HG02623 (cell line): ENCODE data around the gene EFCC1.
"Not testable (repeated sequence)": the region's sequence is repeated elsewhere in the genome, so short reads cannot be mapped to it uniquely, and the experiment has no call there.

Experiments
- ATAC-seq: cut with Tn5 transposase; IDR thresholded peaks from one replicate; pipeline ENCODE4 v1.9.1; 2021; ENCODE audit warnings: moderate library complexity; ENCODE audit not compliant: unreplicated experiment

The EFCC1 gene

DNA sequence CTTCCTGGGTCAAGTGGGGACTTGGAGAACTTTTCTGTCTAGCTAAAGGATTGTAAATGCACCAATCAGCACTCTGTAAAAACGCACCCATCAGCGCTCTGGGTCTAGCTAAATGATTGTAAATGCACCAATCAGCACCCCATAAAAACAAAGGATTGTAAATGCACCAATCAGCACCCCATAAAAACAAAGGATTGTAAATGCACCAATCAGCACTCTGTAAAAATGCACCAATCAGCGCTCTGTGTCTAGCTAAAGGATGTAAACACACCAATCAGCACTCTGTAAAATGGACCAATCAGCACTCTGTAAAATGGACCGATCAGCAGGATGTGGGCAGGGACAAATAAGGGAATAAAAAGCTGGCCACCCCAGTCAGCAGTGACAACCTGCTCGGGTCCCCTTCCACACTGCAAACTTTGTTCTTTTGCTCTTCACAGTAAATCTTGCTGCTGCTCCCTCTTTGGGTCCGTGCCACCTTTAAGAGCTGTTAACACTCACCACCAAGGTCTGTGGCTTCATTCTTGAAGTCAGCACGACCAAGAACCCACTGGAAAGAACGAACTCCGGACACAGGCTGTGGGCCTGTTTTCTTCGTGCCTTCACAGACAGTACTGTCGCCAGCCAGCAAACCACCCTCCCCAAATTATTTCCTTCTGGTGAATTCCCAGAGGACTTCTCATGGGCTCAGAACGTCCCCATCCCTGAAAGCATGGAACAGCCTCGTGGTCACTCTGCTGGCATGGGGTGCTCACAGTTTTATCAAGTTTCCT, 68.4 kb downstream of the EFCC1 start:
- ATAC-seq = not testable (repeated sequence)

DNA sequence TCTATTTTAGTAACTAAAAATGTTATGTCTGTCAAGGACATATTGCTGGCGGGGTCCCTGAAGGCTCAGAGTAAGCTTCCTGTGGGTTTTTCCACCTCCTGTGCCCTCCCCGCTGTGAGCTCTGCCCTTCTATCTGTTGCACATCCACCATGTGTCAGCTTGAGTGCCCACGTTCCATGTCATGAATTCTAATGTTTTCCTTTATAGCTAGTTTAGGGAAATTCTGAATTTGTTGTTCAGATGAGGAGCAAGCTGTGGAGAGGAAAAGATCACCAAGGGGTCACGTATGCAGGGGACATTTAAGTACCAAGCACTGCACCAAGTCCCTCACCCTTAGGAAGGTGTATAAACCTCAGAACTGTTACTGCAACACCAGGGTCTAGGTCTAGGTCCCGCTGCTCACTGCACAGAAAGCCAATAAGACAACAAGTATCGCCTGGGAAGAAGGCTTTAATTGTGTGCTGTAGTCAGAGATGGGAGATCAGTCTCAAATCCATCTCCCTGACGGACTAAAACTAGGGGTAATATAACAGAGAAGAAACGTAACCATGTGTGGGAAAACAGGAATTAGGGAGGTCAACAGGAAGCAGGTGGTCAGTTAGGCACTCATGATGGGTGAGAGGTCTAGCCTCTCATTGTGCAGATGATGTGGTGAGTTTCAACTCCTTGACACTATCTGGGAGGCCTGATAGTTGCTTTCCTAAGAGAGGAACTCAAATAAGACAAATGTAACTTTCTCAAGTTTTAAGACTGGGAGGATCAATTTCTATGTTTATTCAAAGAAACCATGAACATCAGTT, 69.2 kb downstream of the EFCC1 start:
- ATAC-seq = no peak

DNA sequence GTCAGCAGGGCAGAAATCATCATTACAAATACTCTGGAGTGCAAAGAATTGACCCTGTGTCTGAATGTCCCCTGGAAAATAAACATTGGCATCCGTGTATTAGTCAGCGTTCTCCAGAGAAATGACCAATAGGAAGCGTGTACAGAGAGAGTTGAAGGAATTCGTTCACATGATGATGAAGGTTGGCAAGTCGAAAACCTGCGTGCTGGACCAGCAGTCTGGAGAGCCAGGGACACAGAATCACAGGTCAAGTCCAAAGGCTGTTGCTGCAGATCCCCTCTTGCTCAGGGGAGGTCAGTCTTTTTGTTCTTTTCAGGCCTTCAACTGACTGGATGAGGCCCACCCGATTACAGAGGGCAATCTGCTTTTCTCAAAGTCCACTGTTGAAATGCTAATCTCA, 76.1 kb downstream of the EFCC1 start:
- ATAC-seq = no peak

DNA sequence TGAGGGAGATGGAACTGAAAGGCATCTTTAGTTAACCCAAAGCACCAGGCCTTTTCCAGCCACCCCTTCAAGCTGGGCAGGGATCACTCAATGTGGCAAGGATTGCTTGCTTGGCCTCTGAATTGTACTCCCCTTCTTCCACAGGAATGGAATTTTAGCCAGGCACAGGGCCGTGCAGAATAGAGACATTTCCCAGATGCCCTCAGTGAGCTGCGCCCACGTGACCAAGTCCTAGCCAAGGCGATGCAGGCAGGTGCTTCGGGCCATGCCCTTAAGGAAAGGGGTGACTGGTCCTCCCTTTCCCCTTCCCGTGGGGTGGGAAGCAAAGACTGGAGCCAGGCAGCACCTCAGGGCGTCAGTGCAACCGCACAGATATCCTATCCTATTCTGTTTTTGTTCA, 77.4 kb downstream of the EFCC1 start:
- no peak for ATAC-seq

DNA sequence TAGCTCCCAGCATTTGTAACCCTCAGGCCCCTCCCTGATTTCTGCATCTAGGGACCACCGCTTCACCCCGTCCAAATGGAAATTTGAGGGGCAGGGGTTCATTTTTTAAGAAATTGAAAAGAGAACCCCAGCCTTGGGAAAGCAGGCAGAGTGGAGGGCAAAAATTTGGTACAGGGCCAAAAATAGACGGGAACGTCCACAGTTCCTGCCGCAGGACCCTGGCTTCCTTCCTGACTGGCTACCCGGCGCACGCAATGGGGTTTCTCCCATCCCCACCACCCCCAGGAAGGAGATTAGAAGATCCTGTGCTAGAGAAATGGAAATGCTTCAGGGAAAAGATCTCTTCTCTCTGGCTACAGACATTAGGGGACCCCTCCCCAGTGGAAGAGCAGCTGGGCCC, 80.4 kb downstream of the EFCC1 start:
- ATAC-seq = no peak

DNA sequence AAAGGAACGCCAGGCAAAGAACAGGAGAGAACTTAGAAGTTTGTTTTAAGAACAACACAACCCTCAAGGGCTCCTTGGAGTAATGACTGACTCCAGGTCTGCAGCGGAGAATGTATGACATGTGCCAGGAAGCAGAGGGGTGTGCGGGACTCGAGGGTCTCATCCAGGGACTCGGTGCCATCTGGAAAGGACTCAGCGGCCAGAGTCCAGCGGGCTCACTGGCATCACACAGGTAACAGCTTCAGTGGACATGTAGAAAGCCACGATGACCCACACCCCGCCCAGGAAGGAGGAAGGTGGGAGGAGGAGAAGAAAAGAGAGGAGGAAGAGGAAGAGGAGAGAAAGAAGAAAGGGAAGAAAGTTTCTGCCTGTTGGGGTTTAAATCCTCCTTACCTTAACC, 80.9 kb downstream of the EFCC1 start:
- ATAC-seq = no peak

DNA sequence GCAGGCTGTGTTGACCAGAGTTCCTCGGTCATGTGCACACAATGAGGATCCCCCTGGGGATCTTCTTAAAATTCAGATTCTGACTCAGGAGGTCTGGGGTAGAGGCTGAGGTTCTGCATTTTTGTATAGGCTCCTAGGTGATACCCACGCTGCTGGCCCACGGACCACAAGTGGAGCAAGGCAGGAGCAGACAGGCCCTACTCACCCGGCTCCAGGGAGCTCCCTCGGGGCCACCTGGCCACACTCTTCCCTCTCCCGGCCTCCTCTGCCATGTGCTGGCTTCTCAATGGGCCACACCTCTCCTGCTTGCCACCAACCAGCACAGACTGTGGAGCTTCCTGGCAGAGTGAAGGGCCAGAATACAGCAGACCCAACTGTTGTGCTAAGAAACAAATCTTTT, 83.4 kb downstream of the EFCC1 start:
- ATAC-seq = no peak

DNA sequence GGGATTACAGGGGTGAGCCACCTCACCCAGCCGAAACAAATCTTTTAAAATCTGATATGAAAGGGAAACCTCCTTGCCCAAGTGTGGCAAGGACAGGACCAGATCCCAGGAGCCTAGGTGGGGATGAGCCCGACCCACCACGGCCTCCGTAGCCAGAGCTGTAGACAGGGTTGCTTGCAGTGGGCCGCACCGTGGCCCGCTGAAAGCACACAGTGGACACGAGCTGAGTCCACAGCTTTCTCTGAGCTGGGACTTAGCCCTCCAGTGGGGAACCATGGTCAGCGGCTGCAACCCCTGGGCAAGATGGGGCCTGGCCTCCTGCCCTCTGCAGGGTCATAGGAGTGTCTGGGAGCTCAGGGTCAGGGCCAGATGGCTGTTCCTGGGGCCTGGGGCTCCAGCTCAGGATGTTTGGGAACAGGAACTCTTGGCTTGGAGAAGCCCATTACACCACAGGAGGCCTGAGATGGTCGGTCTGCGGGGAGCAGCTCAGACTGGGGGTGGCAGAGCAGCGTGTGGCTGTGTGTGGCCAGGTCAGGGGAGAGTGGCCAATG, 84.1 kb downstream of the EFCC1 start:
- ATAC-seq = no peak

DNA sequence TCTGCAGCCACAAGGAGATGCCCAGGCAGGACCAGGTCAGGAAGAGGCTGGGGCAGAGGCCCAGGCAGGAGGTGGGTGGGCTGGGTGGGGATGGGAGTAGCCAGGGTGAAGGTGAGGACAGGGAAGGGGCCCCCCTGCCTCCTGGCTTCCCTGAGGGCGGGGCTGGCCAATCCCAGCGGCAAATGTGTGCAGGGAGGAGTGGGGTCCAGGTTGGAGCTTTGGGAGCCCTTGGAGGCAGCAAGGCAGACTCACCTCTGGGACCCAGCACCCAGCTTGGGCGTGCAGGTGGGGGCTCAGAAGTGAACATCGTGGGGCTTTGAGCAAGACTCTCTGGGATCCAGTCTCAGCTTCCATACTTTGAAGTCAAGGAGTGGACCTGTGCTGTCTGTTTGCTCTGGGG, 84.7 kb downstream of the EFCC1 start:
- no peak for ATAC-seq

DNA sequence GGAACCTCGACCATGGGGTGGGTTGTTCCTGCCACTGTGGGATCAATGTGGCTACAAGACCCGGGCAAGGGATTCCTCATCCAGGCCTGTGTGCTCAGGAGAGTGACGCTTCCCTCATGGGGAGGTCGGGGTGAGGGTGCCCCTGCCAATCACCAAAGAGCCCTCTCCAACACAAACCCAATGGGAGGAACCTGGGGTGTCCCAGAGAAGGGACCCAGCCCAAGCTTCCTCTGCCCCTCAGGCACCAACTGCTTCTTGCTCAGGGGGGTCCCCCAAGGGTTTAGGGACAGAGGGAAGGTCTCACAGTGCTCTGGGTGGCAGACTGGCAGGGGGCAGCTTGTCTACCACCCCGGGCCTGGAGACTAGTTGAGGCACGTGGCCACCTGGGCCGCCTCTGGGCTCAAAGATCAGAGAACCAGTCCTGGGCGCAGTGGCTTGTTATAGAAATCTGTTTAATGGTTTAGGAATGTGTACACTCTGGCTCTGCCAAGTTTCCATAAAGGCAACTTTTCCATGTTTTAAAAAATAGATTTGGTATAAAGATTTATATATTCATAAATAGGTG, 86.1 kb downstream of the EFCC1 start:
- no peak for ATAC-seq

DNA sequence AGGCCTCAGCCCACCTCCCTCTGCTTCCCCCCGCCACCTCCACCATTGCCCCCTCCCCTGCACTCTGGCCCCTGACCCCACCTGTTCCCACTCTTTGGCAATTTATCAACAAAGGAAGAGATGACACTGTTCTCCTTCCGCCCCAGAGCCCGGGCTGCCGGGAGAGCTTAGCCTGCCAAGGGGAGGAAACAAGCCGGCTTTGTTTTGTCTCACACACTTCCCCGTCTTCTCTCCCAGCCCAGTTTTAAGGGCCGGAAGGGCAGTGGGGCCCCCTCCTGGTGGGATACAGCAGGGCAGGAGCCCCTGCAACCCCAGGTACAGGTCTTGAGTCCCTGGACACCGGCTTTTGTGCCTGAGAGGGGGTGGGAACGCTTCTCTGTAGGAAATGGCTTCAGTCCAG, 86.8 kb downstream of the EFCC1 start:
- not testable (repeated sequence) for ATAC-seq

DNA sequence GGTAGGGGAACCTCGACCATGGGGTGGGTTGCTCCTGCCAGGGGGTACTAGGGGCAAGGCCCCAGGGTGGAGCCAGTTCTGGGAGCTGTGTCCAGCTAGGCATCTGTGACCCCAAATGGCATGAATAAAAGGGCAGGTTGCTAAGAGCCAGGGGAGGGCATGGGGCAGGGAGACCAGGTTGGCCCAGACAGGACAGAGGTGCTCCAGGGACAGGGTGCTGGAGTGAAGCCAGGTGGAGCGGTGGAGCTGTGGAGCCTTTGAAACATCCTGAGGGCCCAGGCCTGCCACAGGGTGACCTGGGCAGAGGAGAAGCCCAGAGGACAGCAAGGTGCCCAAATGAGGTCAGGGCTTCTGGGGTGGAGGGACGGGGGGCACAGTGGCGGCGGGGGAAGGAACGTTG, 87.2 kb downstream of the EFCC1 start:
- not testable (repeated sequence) for ATAC-seq
